ENCODE measurements around the gene AKR1E2. TPM values are rescaled to one million over a fixed set of nuclear protein-coding genes. Genes with fewer than 3 reads are reported as not detected.

Gene AKR1E2
- total and polyA plus RNA-seq, 2 donors (not counting 3 experiments of a cell fraction or from before 2014, with no cell fraction given), result 4.0 to 8.2 TPM

DNA sequence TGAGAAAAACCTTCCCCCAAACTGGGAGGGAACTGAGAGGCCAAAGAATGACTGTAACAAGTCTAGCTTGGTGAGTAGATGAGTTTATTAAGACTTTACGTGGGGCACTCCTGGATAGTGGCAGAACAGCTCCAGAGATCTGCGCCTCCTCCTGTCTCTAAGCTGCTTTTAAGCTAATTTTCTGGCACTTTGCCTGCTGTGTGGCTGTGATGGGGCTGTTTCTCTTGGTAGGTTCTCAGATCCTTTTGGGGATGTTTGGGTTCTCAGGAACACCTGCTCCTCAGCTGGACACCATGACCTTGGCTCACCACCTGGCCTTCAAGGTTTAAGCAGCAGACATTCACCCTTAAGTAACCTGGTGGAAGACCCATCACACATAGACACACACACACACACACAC is 68.3 kb downstream of the AKR1E2 start:
- CTCF ChIA-PET, result interaction anchor here (0.6 kb wide), 1 partner anchor 393 kb away, joined by 3 read pairs; no protein-coding TSS in a partner anchor
- no peak overlapping the region for H3K9ac ChIP-seq (replicated peaks; ENCODE audit: extremely low read depth, insufficient read depth, low read length)
- no peaks in the 10 kb centered on the region for H3K4me1 ChIP-seq (ENCODE audit: control insufficient read depth, extremely low read depth, insufficient read depth, low read length)
- no peaks in the 10 kb centered on the region for H3K36me3 ChIP-seq (ENCODE audit: control insufficient read depth in 2 of 2, extremely low read depth in 1 of 2, insufficient read depth in 2 of 2, low read length in 2 of 2)
- H3K9me3 ChIP-seq (replicated peaks; ENCODE audit: control insufficient read depth, insufficient read depth, low read length), result no peaks in the 10 kb centered on the region
- H3K27ac ChIP-seq (ENCODE audit: insufficient read depth, low read depth, low read length), result no peak overlapping the region
- H3K4me2 ChIP-seq (ENCODE audit: insufficient read depth, low read length), result no peak overlapping the region
- no peaks in the 10 kb centered on the region for H4K20me1 ChIP-seq (replicated peaks; ENCODE audit: control insufficient read depth, extremely low read depth, insufficient read depth, low read length)
- intact Hi-C loops (cut with micrococcal nuclease), result no loop called here
- dilution Hi-C loops (cut with MboI; ENCODE audit: extremely low pct_ligation_motif_present, low sequenced_read_pairs), result no loop called here
- H2AFZ ChIP-seq (ENCODE audit: low read depth, low read length), result no peak overlapping the region
- DNase-seq (ENCODE audit: low read depth, low spot score) (no peak), FAIRE-seq (no peak)
- TF ChIP-seq FOS (IDR thresholded peaks at IDR 0.05; ENCODE audit: borderline replicate concordance, insufficient read depth, low read length), result no peak
- TF ChIP-seq POLR2AphosphoS5 (IDR thresholded peaks at IDR 0.05; ENCODE audit: insufficient read depth, low read depth, low read length), result no peak
- no peak for TF ChIP-seq JUN (IDR thresholded peaks at IDR 0.05; ENCODE audit: borderline replicate concordance, insufficient read depth, insufficient read length, low read depth)
- no peak for TF ChIP-seq GATA2 (IDR thresholded peaks at IDR 0.05; ENCODE audit: insufficient read depth, insufficient read length, low read depth, low read length)
- TF ChIP-seq EZH2 (IDR thresholded peaks at IDR 0.05; ENCODE audit: borderline replicate concordance, low read depth, low read length, severe bottlenecking), result no peak
- no peak for TF ChIP-seq MYC (IDR thresholded peaks at IDR 0.05; ENCODE audit: low read depth, low read length)
- no peak for TF ChIP-seq POLR2A (IDR thresholded peaks at IDR 0.05; ENCODE audit: low read depth, low read length)
- no peak for TF ChIP-seq MAX (IDR thresholded peaks at IDR 0.05; ENCODE audit: insufficient read depth, insufficient read length)
- no peak for TF ChIP-seq CTCF (IDR thresholded peaks at IDR 0.05; ENCODE audit: extremely low read depth in 1 of 2, insufficient read depth in 1 of 2, low read depth in 1 of 2, low read length in 2 of 2)
- BruUV-seq (replicated peaks), result no TSS peak
- H3K27me3 ChIP-seq (ENCODE audit: control insufficient read depth in 2 of 2, insufficient read depth in 2 of 2, low read length in 2 of 2), result no peaks in the 10 kb centered on the region
- no peaks in the 10 kb centered on the region for H3K79me2 ChIP-seq (ENCODE audit: control insufficient read depth, insufficient read depth, low read length)
- H3K9me1 ChIP-seq (replicated peaks; ENCODE audit: control insufficient read depth, extremely low read depth, insufficient read depth, low read length), result no peaks in the 10 kb centered on the region
- POLR2A ChIA-PET, result no interaction called here
- H3K4me3 ChIP-seq (replicated peaks in 1 of 3; ENCODE audit: insufficient read depth in 1 of 3, low read depth in 1 of 3, low read length in 3 of 3), result no peak overlapping the region

Other genes starting within 250 kb of the AKR1E2 start
- 1.6 and 5.5 TPM in 2 replicates for gene AKR1C1, start 137.2 kb downstream of the AKR1E2 start, total RNA-seq
- 1.5 and 1.6 TPM in 2 replicates for gene AKR1C1, start 137.2 kb downstream of the AKR1E2 start, polyA plus RNA-seq
- 0.16 and 1.7 TPM in 2 replicates for gene AKR1C2, start 177.7 kb downstream of the AKR1E2 start, total RNA-seq
- 0.59 and 0.84 TPM in 2 replicates for gene AKR1C2, start 177.7 kb downstream of the AKR1E2 start, polyA plus RNA-seq